ENCODE results near the gene ABHD16A. TPM values are rescaled to one million over a fixed set of nuclear protein-coding genes. Genes with fewer than 3 reads are reported as not detected.
A peak's percentile ranks its signal among the peaks of the same experiment; 100 is the strongest.

The ABHD16A gene
- total and polyA plus RNA-seq, 2 of the 13 experiments (the other 11 are each of a cell fraction or from before 2014, with no cell fraction given) = 43.5 to 45.4 TPM

DNA sequence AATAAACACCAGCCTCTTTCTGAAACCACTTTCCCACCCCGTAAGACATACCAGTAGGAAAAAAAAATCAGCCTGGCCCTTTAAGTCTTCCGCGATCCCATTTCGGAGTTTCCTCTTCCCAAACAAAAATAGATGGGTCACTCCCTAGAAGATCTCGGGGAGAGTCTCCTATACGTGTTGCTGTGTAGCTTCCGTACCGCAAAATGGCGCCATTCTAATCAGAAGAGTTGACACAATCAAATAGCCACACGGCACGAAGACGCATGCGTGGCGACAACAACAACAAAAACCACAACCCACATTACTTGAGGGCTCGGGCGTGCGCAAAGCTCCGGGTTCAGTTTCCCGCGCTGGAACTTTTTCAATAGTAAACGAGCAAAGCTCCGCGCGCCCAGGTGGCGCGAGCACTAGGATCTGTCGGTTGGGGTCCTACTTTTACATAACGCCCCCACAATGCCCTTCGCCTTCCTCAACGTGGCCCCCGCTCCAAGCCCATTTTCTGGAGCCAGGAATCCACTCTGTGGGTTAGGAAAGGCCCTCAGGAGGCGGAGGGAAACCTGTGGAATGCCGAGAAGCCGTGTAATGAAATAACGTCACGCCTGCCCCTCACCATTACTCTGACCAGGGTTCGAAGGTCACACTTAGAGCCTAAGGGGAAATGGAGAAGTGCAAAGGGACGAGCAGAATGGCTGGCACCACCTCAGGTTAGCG lies 38.2 kb downstream of the ABHD16A start, which contains the start of gene GPANK1 (continued):
- 0 out of 2 replicates have a peak, but pooled peaks have one; percentile 43 for TF ChIP-seq POGK (CRISPR knock-in tag; conservative IDR thresholded peaks at IDR 0.05)
- peak; percentile 24; the same call in 1 of the 2 replicates for TF ChIP-seq TEF (CRISPR knock-in tag; IDR thresholded peaks at IDR 0.05)
- no peak for TF ChIP-seq ELF4 (CRISPR knock-in tag; IDR thresholded peaks at IDR 0.05; ENCODE audit: borderline replicate concordance)
- peak; percentile 57; the same call in 1 of the 2 replicates for TF ChIP-seq THAP9 (CRISPR knock-in tag; IDR thresholded peaks at IDR 0.05; ENCODE audit: borderline replicate concordance)
- peak; percentile 79 for TF ChIP-seq KDM5A (IDR thresholded peaks at IDR 0.05; ENCODE audit: borderline replicate concordance, low read length)
- peak; percentile 87 for TF ChIP-seq THAP11 (CRISPR knock-in tag; IDR thresholded peaks at IDR 0.05)
- TF ChIP-seq MAF1 (CRISPR knock-in tag; IDR thresholded peaks at IDR 0.05; ENCODE audit: borderline replicate concordance) = peak; percentile 29; the same call in 1 of the 2 replicates
- TF ChIP-seq, protein P1, sequence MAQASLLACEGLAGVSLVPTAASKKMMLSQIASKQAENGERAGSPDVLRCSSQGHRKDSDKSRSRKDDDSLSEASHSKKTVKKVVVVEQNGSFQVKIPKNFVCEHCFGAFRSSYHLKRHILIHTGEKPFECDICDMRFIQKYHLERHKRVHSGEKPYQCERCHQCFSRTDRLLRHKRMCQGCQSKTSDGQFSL (CRISPR knock-in tag; IDR thresholded peaks at IDR 0.05) = no peak
- TF ChIP-seq ZNF83 (CRISPR knock-in tag; IDR thresholded peaks at IDR 0.05; ENCODE audit: borderline replicate concordance) = no peak
- TF ChIP-seq, protein P2, sequence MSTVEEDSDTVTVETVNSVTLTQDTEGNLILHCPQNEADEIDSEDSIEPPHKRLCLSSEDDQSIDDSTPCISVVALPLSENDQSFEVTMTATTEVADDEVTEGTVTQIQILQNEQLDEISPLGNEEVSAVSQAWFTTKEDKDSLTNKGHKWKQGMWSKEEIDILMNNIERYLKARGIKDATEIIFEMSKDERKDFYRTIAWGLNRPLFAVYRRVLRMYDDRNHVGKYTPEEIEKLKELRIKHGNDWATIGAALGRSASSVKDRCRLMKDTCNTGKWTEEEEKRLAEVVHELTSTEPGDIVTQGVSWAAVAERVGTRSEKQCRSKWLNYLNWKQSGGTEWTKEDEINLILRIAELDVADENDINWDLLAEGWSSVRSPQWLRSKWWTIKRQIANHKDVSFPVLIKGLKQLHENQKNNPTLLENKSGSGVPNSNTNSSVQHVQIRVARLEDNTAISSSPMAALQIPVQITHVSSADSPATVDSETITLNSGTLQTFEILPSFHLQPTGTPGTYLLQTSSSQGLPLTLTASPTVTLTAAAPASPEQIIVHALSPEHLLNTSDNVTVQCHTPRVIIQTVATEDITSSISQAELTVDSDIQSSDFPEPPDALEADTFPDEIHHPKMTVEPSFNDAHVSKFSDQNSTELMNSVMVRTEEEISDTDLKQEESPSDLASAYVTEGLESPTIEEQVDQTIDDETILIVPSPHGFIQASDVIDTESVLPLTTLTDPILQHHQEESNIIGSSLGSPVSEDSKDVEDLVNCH (CRISPR knock-in tag; IDR thresholded peaks at IDR 0.05) = no peak
- TF ChIP-seq CCAR2 (optimal IDR thresholded peaks at IDR 0.05; ENCODE audit: low read depth, low read length) = peak; percentile 34
- peak; percentile 82; the same call in 1 of the 2 replicates for TF ChIP-seq CC2D1A (CRISPR knock-in tag; IDR thresholded peaks at IDR 0.05)
- peak; percentile 18; the same call in 1 of the 2 replicates for TF ChIP-seq ZNF558 (CRISPR knock-in tag; IDR thresholded peaks at IDR 0.05; ENCODE audit: borderline replicate concordance)
- TF ChIP-seq HMG20B (CRISPR knock-in tag; conservative IDR thresholded peaks at IDR 0.05) = no peak; the same call in 1 of the 2 replicates
- TF ChIP-seq ZNF850 (CRISPR knock-in tag; conservative IDR thresholded peaks at IDR 0.05) = no peak
